Keratinocyte (primary cell): Measurements from ENCODE around the gene GAB4. TPM values are rescaled to one million over a fixed set of nuclear protein-coding genes. Genes with fewer than 3 reads are reported as not detected.

Source experiments
- DNase-seq: peaks from one replicate; pipeline ENCODE4 v3.0.0-alpha.2; 2011; ENCODE audit warnings: low read depth, missing footprints, low spot score
- FAIRE-seq: peaks from 2 replicates; lab custom pipeline; 2011; peaks lifted over from hg19 to GRCh38; lab: Jason Lieb, UNC
- H2AFZ ChIP-seq: 2 replicates; pipeline ENCODE4 v1.6.0; 2012; ENCODE audit warnings: low read length, control low read depth, inconsistent platforms; ENCODE audit not compliant: control insufficient read depth
- H3K27ac ChIP-seq: 2 replicates; pipeline ENCODE4 v1.5.1; 2011; ENCODE audit warnings: low read length; ENCODE audit not compliant: control insufficient read depth, insufficient read depth
- H3K27me3 ChIP-seq: 3 replicates; pipeline ENCODE4 v1.6.0; 2011; ENCODE audit warnings: low read length; ENCODE audit not compliant: control insufficient read depth, insufficient read depth; ENCODE audit errors: extremely low read depth
- H3K36me3 ChIP-seq, 2 experiments: 2 replicates in 1 of 2; 3 replicates in 1 of 2; pipeline ENCODE4 v1.5.1; 2011; ENCODE audit warnings: low read length in 2 of 2, mild to moderate bottlenecking in 1 of 2; ENCODE audit not compliant: control insufficient read depth in 2 of 2, insufficient read depth in 2 of 2; ENCODE audit errors: extremely low read depth in 1 of 2
- H3K4me1 ChIP-seq: 3 replicates; pipeline ENCODE4 v1.5.1; 2011; ENCODE audit warnings: low read length; ENCODE audit not compliant: control insufficient read depth, insufficient read depth; ENCODE audit errors: extremely low read depth
- H3K4me2 ChIP-seq: 3 replicates; pipeline ENCODE4 v1.6.0; 2011; ENCODE audit warnings: low read depth, low read length; ENCODE audit not compliant: control insufficient read depth, insufficient read depth; ENCODE audit errors: extremely low read depth
- H3K4me3 ChIP-seq, 3 experiments: fragments of 200-600 bp in 1 of 3; sonication (generic) in 1 of 3; 2 replicates in 2 of 3; 3 replicates in 1 of 3; pipeline ENCODE4 v1.5.1; 2011 to 2016; ENCODE audit warnings: low read length in 3 of 3, mild to moderate bottlenecking in 3 of 3, control low read depth in 2 of 3, inconsistent platforms in 1 of 3, low read depth in 1 of 3, mixed read lengths in 1 of 3, mixed run types in 1 of 3, moderate library complexity in 1 of 3; ENCODE audit not compliant: control insufficient read depth in 2 of 3, insufficient read depth in 2 of 3; ENCODE audit errors: extremely low read depth in 1 of 3
- H3K79me2 ChIP-seq: 2 replicates; pipeline ENCODE4 v1.6.0; 2012; ENCODE audit warnings: low read length; ENCODE audit not compliant: control insufficient read depth, insufficient read depth
- H3K9ac ChIP-seq: 3 replicates; pipeline ENCODE4 v1.6.0; 2011; ENCODE audit warnings: low read length; ENCODE audit not compliant: control insufficient read depth, insufficient read depth; ENCODE audit errors: extremely low read depth
- H3K9me1 ChIP-seq: 3 replicates; pipeline ENCODE4 v1.6.0; 2011; ENCODE audit warnings: low read length; ENCODE audit not compliant: control insufficient read depth, insufficient read depth; ENCODE audit errors: extremely low read depth
- H3K9me3 ChIP-seq: 2 replicates; pipeline ENCODE4 v1.5.1; 2012; ENCODE audit warnings: low read depth, low read length; ENCODE audit not compliant: control insufficient read depth
- H4K20me1 ChIP-seq: 3 replicates; pipeline ENCODE4 v1.6.0; 2011; ENCODE audit warnings: low read length; ENCODE audit not compliant: control insufficient read depth, insufficient read depth; ENCODE audit errors: extremely low read depth
- EZH2 ChIP-seq: IDR thresholded peaks from one replicate; pipeline ENCODE4 v1.6.1; 2012; ENCODE audit warnings: inconsistent platforms, mild to moderate bottlenecking, low read length, moderate library complexity
- dilution Hi-C: fragments of 300-500 bp; cut with MboI; formaldehyde crosslinking; loops from one replicate; pipeline ENCODE4 v1.7.0; 2020; ENCODE audit warnings: low sequenced_read_pairs; ENCODE audit not compliant: extremely low pct_ligation_motif_present
- polyA plus RNA-seq, 5 experiments: library from polyadenylated mRNA; depleted of rRNA in 3 of 5; stranded (reverse) in 3 of 5; stranded (forward) in 1 of 5; unstranded in 1 of 5; fragments of >200 nt; gene quantifications; 1 replicate in 1 of 5; 2 replicates in 3 of 5; 3 replicates in 1 of 5; pipeline versions ENCODE4 v1.2.1 to v1.2.3, GENCODE V29; 2011 to 2012; ENCODE audit warnings: missing spikeins in 2 of 5, low read depth in 1 of 5, low replicate concordance in 1 of 5
- TF ChIP-seq, protein P1 (sequence below), 3 experiments: IDR thresholded peaks in 1 of 3; conservative IDR thresholded peaks in 1 of 3; optimal IDR thresholded peaks in 1 of 3; 2 replicates in 2 of 3; 3 replicates in 1 of 3; pipeline versions ENCODE3 to v1.5.1; 2011; ENCODE audit warnings: low read length in 3 of 3, mild to moderate bottlenecking in 3 of 3, moderate library complexity in 2 of 3, control low read depth in 1 of 3, inconsistent platforms in 1 of 3; ENCODE audit not compliant: insufficient read depth in 2 of 3; ENCODE audit errors: extremely low read depth in 1 of 3

Gene GAB4
- polyA plus RNA-seq, 1 donor (not counting 4 experiments of a cell fraction or from before 2014, with no cell fraction given), result not detected

DNA sequence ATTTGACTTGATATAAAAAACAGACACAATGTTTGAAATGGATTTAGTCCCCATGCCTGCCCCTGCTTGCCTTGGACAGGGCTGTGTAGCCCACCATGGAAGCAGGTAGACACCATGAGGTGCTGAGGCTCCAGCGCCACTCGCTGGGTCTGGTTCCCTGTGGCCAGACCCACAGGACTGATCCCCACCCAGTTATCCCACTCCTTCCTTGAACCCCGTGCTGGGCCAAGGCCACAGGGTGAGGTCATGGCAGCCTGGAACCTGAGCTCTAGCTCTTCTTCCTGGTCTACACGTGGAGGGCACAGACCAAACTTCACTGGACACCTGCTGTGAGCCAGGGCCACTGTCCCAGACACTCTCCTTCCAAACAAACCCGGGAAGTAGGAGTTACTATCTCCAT is 42.5 kb downstream of the GAB4 start:
- no peak overlapping the region for H3K9ac ChIP-seq
- no peak for TF ChIP-seq EZH2
- no peaks in the 10 kb centered on the region for H3K27me3 ChIP-seq
- H3K9me1 ChIP-seq, result no peaks in the 10 kb centered on the region
- no peaks in the 10 kb centered on the region for H3K36me3 ChIP-seq
- H3K4me1 ChIP-seq, result no peaks in the 10 kb centered on the region
- dilution Hi-C loops, result no loop called here
- no peak overlapping the region for H2AFZ ChIP-seq
- no peak overlapping the region for H3K27ac ChIP-seq
- no peak for FAIRE-seq
- H3K79me2 ChIP-seq, result no peaks in the 10 kb centered on the region
- peaks cover 13% of the 10 kb centered on the region for H3K9me3 ChIP-seq
- no peak for DNase-seq
- H3K4me2 ChIP-seq, result no peak overlapping the region
- H3K4me3 ChIP-seq, result no peak overlapping the region
- H4K20me1 ChIP-seq, result no peaks in the 10 kb centered on the region

DNA sequence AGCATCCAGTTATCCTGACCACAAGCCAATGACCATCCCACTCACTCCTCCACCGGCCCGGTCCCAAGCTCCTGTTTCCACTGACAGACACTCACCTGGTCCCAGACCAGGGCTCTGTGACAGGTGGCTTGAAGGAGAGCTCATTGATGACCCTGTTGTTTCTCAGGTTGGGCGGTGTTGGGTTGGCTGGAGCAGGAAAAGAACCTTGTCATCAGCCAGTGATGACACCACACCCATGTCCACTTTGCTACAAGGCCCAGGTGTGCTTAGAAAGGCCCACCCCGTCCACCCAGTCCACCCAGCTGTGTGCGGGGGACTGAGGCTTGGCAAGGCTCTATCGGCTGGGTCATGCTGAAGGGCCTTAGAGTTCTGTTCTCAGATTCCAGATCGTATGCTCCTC is 42.9 kb downstream of the GAB4 start:
- no peaks in the 10 kb centered on the region for H3K79me2 ChIP-seq
- H4K20me1 ChIP-seq, result no peaks in the 10 kb centered on the region
- DNase-seq, result no peak
- no peak overlapping the region for H3K27ac ChIP-seq
- no peaks in the 10 kb centered on the region for H3K4me1 ChIP-seq
- dilution Hi-C loops, result no loop called here
- no peaks in the 10 kb centered on the region for H3K36me3 ChIP-seq
- no peaks in the 10 kb centered on the region for H3K9me1 ChIP-seq
- H2AFZ ChIP-seq, result no peak overlapping the region
- H3K27me3 ChIP-seq, result no peaks in the 10 kb centered on the region
- no peak overlapping the region for H3K9ac ChIP-seq
- TF ChIP-seq EZH2, result no peak
- TF ChIP-seq, protein P1, sequence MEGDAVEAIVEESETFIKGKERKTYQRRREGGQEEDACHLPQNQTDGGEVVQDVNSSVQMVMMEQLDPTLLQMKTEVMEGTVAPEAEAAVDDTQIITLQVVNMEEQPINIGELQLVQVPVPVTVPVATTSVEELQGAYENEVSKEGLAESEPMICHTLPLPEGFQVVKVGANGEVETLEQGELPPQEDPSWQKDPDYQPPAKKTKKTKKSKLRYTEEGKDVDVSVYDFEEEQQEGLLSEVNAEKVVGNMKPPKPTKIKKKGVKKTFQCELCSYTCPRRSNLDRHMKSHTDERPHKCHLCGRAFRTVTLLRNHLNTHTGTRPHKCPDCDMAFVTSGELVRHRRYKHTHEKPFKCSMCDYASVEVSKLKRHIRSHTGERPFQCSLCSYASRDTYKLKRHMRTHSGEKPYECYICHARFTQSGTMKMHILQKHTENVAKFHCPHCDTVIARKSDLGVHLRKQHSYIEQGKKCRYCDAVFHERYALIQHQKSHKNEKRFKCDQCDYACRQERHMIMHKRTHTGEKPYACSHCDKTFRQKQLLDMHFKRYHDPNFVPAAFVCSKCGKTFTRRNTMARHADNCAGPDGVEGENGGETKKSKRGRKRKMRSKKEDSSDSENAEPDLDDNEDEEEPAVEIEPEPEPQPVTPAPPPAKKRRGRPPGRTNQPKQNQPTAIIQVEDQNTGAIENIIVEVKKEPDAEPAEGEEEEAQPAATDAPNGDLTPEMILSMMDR (optimal IDR thresholded peaks at IDR 0.05 in 1 of 3, IDR thresholded peaks at IDR 0.05 in 1 of 3, conservative IDR thresholded peaks at IDR 0.05 in 1 of 3; ENCODE audit: extremely low read depth in 1 of 3, insufficient read depth in 2 of 3, low read length in 3 of 3), result no peak
- no peak overlapping the region for H3K4me2 ChIP-seq
- no peak for FAIRE-seq
- no peak overlapping the region for H3K4me3 ChIP-seq
- H3K9me3 ChIP-seq, result peaks cover 11% of the 10 kb centered on the region

DNA sequence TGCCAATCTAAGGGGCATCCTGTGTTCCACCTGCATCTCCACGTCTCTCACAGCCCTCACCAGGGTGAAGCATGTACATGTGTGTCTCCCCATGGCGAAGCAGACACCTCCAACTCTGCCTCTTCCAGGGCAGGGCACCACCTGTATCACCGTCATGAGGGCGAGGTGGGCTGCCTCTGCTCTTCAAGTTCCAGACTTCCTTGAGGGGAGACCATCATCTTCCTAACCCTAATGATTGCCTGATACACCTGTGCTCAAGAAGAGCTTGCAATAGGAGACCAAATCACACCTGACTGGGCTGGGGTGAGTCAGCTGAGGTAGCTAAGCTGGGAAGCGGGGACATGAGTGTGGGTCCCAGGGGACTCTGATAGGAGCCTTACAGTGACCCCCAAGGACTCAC is 43.7 kb downstream of the GAB4 start:
- dilution Hi-C loops, result no loop called here
- FAIRE-seq (no peak), DNase-seq (no peak)
- no peaks in the 10 kb centered on the region for H3K9me1 ChIP-seq
- H2AFZ ChIP-seq, result no peak overlapping the region
- H3K27ac ChIP-seq, result no peak overlapping the region
- no peaks in the 10 kb centered on the region for H3K4me1 ChIP-seq
- H3K4me2 ChIP-seq, result no peak overlapping the region
- H3K4me3 ChIP-seq, result no peak overlapping the region
- H3K79me2 ChIP-seq, result no peaks in the 10 kb centered on the region
- H3K9ac ChIP-seq, result no peak overlapping the region
- no peaks in the 10 kb centered on the region for H3K36me3 ChIP-seq
- H3K27me3 ChIP-seq, result no peaks in the 10 kb centered on the region
- H4K20me1 ChIP-seq, result no peaks in the 10 kb centered on the region
- no peak for TF ChIP-seq EZH2
- TF ChIP-seq, protein P1 (optimal IDR thresholded peaks at IDR 0.05 in 1 of 3, IDR thresholded peaks at IDR 0.05 in 1 of 3, conservative IDR thresholded peaks at IDR 0.05 in 1 of 3; ENCODE audit: extremely low read depth in 1 of 3, insufficient read depth in 2 of 3, low read length in 3 of 3), result no peak
- H3K9me3 ChIP-seq, result peaks cover 11% of the 10 kb centered on the region
